GM18511 (cell line): ENCODE results near the gene SSRP1.
"Not testable (repeated sequence)": the region's sequence is repeated elsewhere in the genome, so short reads cannot be mapped to it uniquely, and the experiment has no call there.

Experiments
- ATAC-seq: cut with Tn5 transposase; IDR thresholded peaks from one replicate; pipeline ENCODE4 v1.9.1; 2021; ENCODE audit warnings: mild to moderate bottlenecking, moderate library complexity; ENCODE audit not compliant: unreplicated experiment

Gene SSRP1

GRCh38 chr11:57303990-57304579 lies 31.6 kb downstream of the SSRP1 start:
- ATAC-seq = no peak

- ATAC-seq = no peak
These were observed 32.3 kb downstream of the SSRP1 start for GRCh38 chr11:57303280-57303989.

GRCh38 chr11:57302489-57302888 lies 33.2 kb downstream of the SSRP1 start:
- no peak for ATAC-seq

- ATAC-seq = no peak
These were observed 33.8 kb downstream of the SSRP1 start for GRCh38 chr11:57301711-57302423.

GRCh38 chr11:57300785-57301184 lies 34.9 kb downstream of the SSRP1 start:
- no peak for ATAC-seq

GRCh38 chr11:57299150-57299737 lies 36.4 kb downstream of the SSRP1 start:
- ATAC-seq = no peak

GRCh38 chr11:57297221-57297620 lies 38.5 kb downstream of the SSRP1 start:
- no peak for ATAC-seq

- ATAC-seq = not testable (repeated sequence)
These were observed 39.5 kb downstream of the SSRP1 start for GRCh38 chr11:57296205-57296604.

GRCh38 chr11:57294225-57295131 lies 41.2 kb downstream of the SSRP1 start:
- no peak for ATAC-seq

- ATAC-seq = no peak
These were observed 45.4 kb downstream of the SSRP1 start for GRCh38 chr11:57290288-57290687.

GRCh38 chr11:57288771-57289579 lies 46.7 kb downstream of the SSRP1 start:
- no peak for ATAC-seq

GRCh38 chr11:57287884-57288283 lies 47.8 kb downstream of the SSRP1 start:
- no peak for ATAC-seq

GRCh38 chr11:57283231-57283990 lies 52.3 kb downstream of the SSRP1 start:
- no peak for ATAC-seq

- not testable (repeated sequence) for ATAC-seq
These were observed 54.1 kb downstream of the SSRP1 start for GRCh38 chr11:57281546-57281945.

GRCh38 chr11:57279116-57279515 lies 56.6 kb downstream of the SSRP1 start:
- ATAC-seq = no peak

- no peak for ATAC-seq
These were observed 57.0 kb downstream of the SSRP1 start for GRCh38 chr11:57278721-57279095.

GRCh38 chr11:57277845-57278720 lies 57.6 kb downstream of the SSRP1 start:
- ATAC-seq = peak; percentile 92
